Activated CD8-positive, alpha-beta memory T cell treated with anti-CD3 and anti-CD28 coated beads for 36 hours (primary cell): ENCODE results near the gene CTNNA2. TPM values are rescaled to one million over a fixed set of nuclear protein-coding genes. Genes with fewer than 3 reads are reported as not detected.

Experiments
- CTCF ChIA-PET: fragments of 350-600 bp; sonication (Branson Sonifier 250); formaldehyde crosslinking; loops from one replicate; lab custom pipeline; 2021; ENCODE audit warnings: antibody characterized with exemption; lab: Charles Lee
- POLR2A ChIA-PET: fragments of 350-600 bp; sonication (Branson Sonifier 250); formaldehyde crosslinking; loops from one replicate; lab custom pipeline; 2021; ENCODE audit warnings: antibody characterized with exemption; lab: Charles Lee
- total RNA-seq, 2 experiments: library from RNA; stranded (reverse); gene quantifications; one replicate each; pipeline ENCODE4 v1.2.3, GENCODE V29; 2021

CTNNA2 gene
- total RNA-seq, 2 experiments from 2014 or later = not detected

- ChIA-PET CTCF (no interaction called here), POLR2A (no interaction called here)
Measured at GRCh38 chr2:79899196-79899595, 386.3 kb downstream of the CTNNA2 start.

GRCh38 chr2:79901161-79901560, 388.3 kb downstream of the CTNNA2 start:
- CTCF ChIA-PET = no interaction called here
- POLR2A ChIA-PET = no interaction called here

- CTCF ChIA-PET = no interaction called here
- POLR2A ChIA-PET = no interaction called here
Measured at GRCh38 chr2:79903222-79904000, 390.6 kb downstream of the CTNNA2 start.

DNA sequence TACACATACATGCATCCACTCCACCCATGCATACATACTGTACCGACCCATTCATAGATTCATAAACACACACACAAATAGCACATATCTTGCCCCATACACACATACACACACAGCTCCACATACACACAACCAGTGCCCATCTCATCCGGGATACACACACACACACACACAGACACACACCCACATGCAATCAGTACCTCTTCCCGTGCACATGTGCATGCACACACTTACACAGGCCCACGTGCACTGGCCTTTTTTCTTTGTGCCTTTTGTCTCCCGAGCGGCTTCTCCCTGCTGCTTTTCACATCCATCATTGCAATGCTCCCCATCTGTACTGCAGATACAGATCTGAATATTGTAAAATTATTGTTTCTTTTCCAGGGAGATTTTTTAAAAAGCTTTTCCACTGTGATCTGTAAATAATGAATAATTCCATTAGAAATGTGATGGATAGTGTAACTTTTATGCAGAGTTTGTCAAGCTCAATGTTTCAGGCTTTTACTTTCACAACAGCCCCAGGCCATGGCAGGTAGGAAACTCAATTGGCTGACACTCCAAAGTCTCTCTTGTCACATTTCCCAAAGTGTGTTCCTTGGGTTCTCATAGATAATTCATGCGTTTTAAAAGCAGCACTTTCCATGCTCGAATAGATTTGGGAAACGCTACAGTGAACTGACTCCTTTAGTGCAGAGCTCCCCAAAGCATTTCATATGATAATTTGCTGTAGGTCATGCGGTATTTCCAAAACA, 393.5 kb downstream of the CTNNA2 start:
- POLR2A ChIA-PET = no interaction called here

GRCh38 chr2:79909521-79909920, 396.7 kb downstream of the CTNNA2 start:
- ChIA-PET CTCF (no interaction called here), POLR2A (no interaction called here)

More for the DNA sequence above, 393.5 kb downstream of the CTNNA2 start:
- CTCF ChIA-PET = no interaction called here

- POLR2A ChIA-PET = no interaction called here
- CTCF ChIA-PET = no interaction called here
Measured at GRCh38 chr2:79910643-79911042, 397.8 kb downstream of the CTNNA2 start.

DNA sequence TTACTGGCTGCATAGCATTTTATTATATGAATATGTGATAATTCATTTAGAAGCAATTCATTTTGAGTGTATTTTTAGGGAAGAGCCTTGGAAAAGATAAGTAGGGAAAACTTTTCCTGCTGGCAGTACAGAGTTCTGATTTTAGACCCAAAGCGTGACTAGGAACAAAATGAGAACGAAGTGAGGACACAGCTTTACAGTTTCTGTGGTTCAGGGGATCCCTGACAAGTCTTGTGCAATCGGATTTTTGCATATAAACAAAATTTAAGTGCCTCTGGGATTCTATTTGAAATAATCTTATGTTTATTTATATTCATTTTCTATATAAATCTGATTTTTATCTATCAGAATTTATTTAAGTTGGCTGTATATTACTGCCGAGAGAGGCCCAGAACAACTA, 402.6 kb downstream of the CTNNA2 start:
- CTCF ChIA-PET = no interaction called here
- POLR2A ChIA-PET = no interaction called here

GRCh38 chr2:79916285-79916684, 403.4 kb downstream of the CTNNA2 start:
- ChIA-PET CTCF (no interaction called here), POLR2A (no interaction called here)

DNA sequence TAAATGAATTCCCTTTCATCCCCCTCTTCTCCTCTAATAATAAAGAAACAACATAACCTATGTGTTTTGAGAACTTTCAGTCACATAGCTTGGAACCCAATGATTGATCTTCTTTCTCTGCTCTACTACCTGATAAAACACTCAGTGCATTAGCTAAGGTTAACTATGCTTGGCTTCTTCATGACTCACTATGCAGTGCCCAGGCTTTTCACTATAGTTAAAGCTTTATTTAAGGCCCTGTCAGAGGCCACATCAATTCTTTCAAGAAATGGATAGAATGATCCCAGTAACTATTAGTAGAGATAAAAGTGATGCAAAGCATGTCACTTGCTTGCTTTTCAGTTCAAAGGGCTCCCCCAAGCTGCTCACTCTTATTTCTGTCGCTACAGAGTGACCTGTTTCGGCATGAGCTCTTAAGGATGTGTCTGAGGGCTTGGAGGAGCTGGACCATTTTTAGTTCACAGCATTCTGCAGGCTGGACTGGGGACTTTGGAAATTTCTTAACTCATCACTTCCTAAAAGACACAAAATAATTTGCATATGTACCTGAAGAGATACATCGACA, 407.7 kb downstream of the CTNNA2 start:
- ChIA-PET CTCF (no interaction called here), POLR2A (no interaction called here)

- POLR2A ChIA-PET = no interaction called here
Measured at GRCh38 chr2:79929624-79930023, 416.8 kb downstream of the CTNNA2 start.

GRCh38 chr2:79935046-79935732, 422.3 kb downstream of the CTNNA2 start:
- ChIA-PET CTCF (no interaction called here), POLR2A (no interaction called here)

More at GRCh38 chr2:79929624-79930023, 416.8 kb downstream of the CTNNA2 start:
- CTCF ChIA-PET = no interaction called here

DNA sequence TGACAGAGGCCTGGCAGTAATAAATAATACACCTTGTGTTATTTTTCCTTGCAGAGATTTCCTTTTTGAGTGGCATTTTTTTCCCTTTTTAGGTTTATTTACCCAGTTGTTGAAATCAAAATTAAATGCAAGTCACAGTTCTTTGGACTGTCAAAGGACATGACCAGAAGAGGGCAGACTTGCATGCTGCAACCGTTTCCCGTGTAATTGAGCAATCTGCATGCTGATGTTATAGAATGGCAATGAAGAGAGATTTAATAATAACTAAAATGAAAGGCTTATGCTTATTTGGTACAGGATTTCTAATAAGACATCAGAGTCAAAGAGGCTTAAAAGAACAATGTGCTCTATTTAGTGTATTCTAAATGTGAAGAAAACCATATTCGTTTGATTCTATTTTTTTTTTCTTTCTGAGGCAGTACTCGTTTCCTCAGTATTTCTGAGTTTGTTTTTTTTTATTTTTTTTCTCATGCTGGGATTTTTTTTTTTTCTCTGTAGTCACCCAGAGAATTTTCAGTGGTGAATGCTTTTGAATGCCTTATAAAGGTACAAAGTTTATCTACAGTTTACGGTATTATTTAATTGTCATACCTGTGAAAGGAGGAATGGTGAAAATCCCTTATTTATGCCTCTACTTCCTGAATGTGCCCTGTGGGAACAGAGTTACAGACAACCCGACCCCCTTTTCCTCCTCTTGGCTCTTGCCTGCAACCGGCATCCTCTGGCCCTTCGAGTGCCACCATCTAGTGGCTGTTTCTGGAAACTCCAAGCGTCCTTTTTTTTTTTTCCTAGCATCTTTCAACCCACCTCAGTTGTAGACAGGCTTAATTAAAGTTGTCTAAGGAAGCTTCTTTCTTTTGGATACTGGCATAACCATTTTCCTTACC, 423.2 kb downstream of the CTNNA2 start:
- CTCF ChIA-PET = no interaction called here
- POLR2A ChIA-PET = no interaction called here

- ChIA-PET CTCF (no interaction called here), POLR2A (no interaction called here)
Measured at GRCh38 chr2:79936715-79937114, 423.9 kb downstream of the CTNNA2 start.

DNA sequence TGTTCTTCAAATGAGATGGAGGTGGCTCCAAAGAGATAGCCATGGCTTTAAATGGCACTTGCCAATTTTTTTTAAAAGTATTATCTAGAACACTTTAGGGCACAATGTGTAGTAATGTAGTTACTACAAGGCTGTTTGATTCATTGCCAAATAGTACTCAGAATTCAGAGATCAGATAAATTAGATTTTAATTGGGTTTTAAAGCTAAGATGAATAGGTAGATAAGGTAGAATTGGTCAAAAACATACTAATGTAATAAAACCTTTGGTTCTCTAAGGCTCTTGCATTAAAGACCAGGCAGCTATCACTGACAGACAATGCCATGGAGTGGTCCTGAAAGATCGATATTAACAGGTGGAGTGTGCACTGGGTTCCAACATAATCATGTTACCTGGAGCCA, 425.8 kb downstream of the CTNNA2 start:
- CTCF ChIA-PET = no interaction called here
- POLR2A ChIA-PET = no interaction called here

DNA sequence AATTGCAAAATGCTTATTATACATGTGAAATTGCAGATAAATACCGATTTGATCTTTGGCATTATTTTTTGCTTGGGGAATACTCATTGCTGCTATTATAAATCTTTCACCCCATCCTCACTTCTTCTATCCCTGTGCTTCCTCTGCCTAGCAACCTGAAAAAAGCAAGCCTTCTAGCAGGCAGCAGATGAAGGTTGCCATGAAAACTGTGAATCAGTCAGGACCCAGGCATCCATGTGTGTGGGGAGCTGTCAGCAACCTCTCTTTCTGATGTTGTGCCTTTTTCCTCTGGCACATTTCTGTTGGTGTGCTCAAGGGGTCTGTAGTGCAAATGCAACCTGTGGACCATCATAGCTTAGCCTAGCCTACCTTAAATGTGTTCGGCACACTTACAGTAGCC, 427.5 kb downstream of the CTNNA2 start:
- CTCF ChIA-PET = no interaction called here
- POLR2A ChIA-PET = no interaction called here

GRCh38 chr2:79941179-79941578, 428.3 kb downstream of the CTNNA2 start:
- CTCF ChIA-PET = no interaction called here
- POLR2A ChIA-PET = no interaction called here

DNA sequence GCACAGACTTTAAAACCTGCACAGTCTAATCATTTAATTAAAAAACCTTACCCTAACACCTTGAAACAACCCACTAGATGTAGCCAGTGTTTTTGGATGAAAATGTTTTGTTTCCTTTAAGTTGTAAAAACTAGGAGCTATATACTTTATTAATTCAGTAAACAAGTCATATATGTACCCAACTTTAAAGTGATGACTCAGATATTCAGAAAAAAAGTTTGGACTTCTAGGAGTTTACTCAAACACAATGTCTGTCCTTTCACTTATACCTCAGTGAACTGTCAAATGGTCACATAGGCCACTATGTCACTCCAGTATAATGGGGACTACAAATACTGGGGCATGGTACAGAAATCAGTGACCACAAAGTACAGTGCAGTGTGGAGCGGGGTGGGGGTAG, 431.4 kb downstream of the CTNNA2 start:
- ChIA-PET CTCF (no interaction called here), POLR2A (no interaction called here)

DNA sequence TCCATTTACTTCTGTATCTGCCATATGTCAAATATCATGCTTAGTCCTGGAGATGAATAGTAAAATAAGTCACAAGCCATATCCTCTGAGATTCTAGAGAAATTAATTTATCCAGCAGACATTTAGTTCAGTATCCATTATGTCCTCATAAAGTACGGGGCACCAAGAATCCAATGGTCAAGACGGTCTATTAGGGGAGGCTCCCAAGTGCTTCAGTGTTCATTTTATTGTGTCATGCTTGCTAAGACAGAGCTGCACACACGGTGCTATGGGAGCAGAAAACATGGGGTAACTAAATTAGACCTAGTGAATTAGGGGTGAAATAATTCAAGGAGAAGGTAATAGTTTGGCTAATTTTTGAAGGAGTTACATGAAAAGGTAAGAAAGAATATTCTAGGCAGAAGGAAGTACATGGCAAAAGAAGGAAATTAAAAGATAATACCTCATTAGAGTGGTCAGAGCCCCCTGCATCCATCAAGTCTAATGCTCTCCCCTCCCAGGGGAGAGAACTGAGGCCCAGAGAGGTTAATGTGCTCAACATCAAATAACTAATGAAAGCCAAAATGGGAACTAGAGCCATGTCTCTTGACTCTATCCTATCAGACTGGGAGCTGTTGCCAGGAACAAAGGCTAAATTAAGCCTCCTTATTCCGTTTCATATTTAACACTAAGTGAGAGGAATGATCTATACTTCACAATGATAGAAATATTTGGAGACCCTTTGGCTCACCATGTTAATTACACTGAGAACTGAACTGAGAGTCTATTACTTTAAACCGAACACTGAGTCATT, 433.0 kb downstream of the CTNNA2 start:
- POLR2A ChIA-PET = no interaction called here
- CTCF ChIA-PET = no interaction called here
